Smooth muscle cell (in vitro differentiated cells): ENCODE measurements around the gene POU1F1. TPM values are rescaled to one million over a fixed set of nuclear protein-coding genes. Genes with fewer than 3 reads are reported as not detected.

Source experiments
- DNase-seq: peaks from one replicate; lab custom pipeline; 2025; ENCODE audit not compliant: unreplicated experiment; lab: John Stamatoyannopoulos, UW
- H2AFZ ChIP-seq: fragments of 200-600 bp; sonication (generic); 2 replicates; pipeline ENCODE4 v1.6.0; 2016; ENCODE audit warnings: antibody characterized with exemption, low read depth, mild to moderate bottlenecking
- H3F3A ChIP-seq: fragments of 200-600 bp; sonication (generic); 2 replicates; pipeline ENCODE4 v1.6.0; 2017; ENCODE audit warnings: antibody characterized with exemption, low read depth
- H3K27ac ChIP-seq: fragments of 200-600 bp; sonication (generic); 2 replicates; pipeline ENCODE4 v1.5.1; 2016; ENCODE audit warnings: low read depth, mild to moderate bottlenecking
- H3K27me3 ChIP-seq: fragments of 200-600 bp; sonication (generic); 2 replicates; pipeline ENCODE4 v1.6.1; 2016; ENCODE audit warnings: low read depth, mild to moderate bottlenecking
- H3K36me3 ChIP-seq: fragments of 200-600 bp; sonication (generic); 2 replicates; pipeline ENCODE4 v1.5.1; 2016; ENCODE audit warnings: low read depth
- H3K4me1 ChIP-seq: fragments of 200-600 bp; sonication (generic); 2 replicates; pipeline ENCODE4 v1.5.1; 2016; ENCODE audit warnings: low read depth
- H3K4me2 ChIP-seq: fragments of 200-600 bp; sonication (generic); 2 replicates; pipeline ENCODE4 v1.6.0; 2016; ENCODE audit warnings: mild to moderate bottlenecking
- H3K4me3 ChIP-seq: fragments of 200-600 bp; sonication (generic); 2 replicates; pipeline ENCODE4 v1.5.1; 2016; ENCODE audit warnings: mild to moderate bottlenecking
- H3K79me2 ChIP-seq: fragments of 200-600 bp; sonication (generic); 2 replicates; pipeline ENCODE4 v1.6.0; 2016; ENCODE audit warnings: low read depth, mild to moderate bottlenecking
- H3K9ac ChIP-seq: fragments of 200-600 bp; sonication (generic); 2 replicates; pipeline ENCODE4 v1.6.0; 2016; ENCODE audit warnings: low read depth
- H3K9me3 ChIP-seq: fragments of 200-600 bp; sonication (generic); replicated peaks from 2 replicates; pipeline ENCODE4 v1.5.1; 2016; ENCODE audit warnings: low read depth
- H4K20me1 ChIP-seq: fragments of 200-600 bp; sonication (generic); 2 replicates; pipeline ENCODE4 v1.6.0; 2016; ENCODE audit warnings: low read depth
- CTCF ChIP-seq: fragments of 200-600 bp; sonication (generic); IDR thresholded peaks from 2 replicates; pipeline ENCODE4 v1.5.1; 2017; ENCODE audit warnings: borderline replicate concordance, mild to moderate bottlenecking, antibody characterized with exemption; ENCODE audit not compliant: insufficient read depth, poor library complexity, severe bottlenecking
- whole genome bisulfite sequencing: methylation state at CpG from one replicate; pipeline ENCODE4 v1.1.7; 2016; ENCODE audit warnings: low lambda C conversion rate; 5-methylcytosine and 5-hydroxymethylcytosine counted together
- polyA plus RNA-seq: library from polyadenylated mRNA; unstranded; fragments of >200 nt; fragmentation: Nextera tagmentation; extraction: Ambion mirVana; gene quantifications from 2 replicates; pipeline ENCODE4 v1.2.1, GENCODE V29; 2016
- total RNA-seq: library from RNA; depleted of rRNA; stranded (reverse); fragments of >200 nt; gene quantifications from 2 replicates; pipeline ENCODE4 v1.2.3, GENCODE V29; 2014

POU1F1 gene
- total and polyA plus RNA-seq, 2 experiments from 2014 or later = not detected

GRCh38 chr3:87267953-87268645, 8.3 kb downstream of the POU1F1 start:
- Histone ChIP-seq H3K79me2 (no peaks in the 10 kb centered on the region), H3K27me3 (peaks cover 3% of the 10 kb centered on the region), H3F3A (no peaks in the 10 kb centered on the region), H3K4me3 (no peak overlapping the region), H3K27ac (no peak overlapping the region), H4K20me1 (no peaks in the 10 kb centered on the region), H3K9ac (no peak overlapping the region), H3K9me3 (no peaks in the 10 kb centered on the region), H3K4me1 (no peaks in the 10 kb centered on the region), H2AFZ (no peak overlapping the region), H3K4me2 (no peak overlapping the region), H3K36me3 (no peaks in the 10 kb centered on the region)
- DNase-seq = no peak
- no peak for TF ChIP-seq CTCF
- WGBS = 94% methylated on average over 8 of the region's 8 CpGs

- Histone ChIP-seq H3K9me3 (no peaks in the 10 kb centered on the region), H3K36me3 (no peaks in the 10 kb centered on the region), H3K79me2 (no peaks in the 10 kb centered on the region), H3K9ac (no peak overlapping the region), H2AFZ (no peak overlapping the region), H3K27me3 (peaks cover 3% of the 10 kb centered on the region), H4K20me1 (no peaks in the 10 kb centered on the region), H3K27ac (no peak overlapping the region), H3K4me1 (no peaks in the 10 kb centered on the region), H3F3A (no peaks in the 10 kb centered on the region), H3K4me3 (no peak overlapping the region), H3K4me2 (no peak overlapping the region)
- WGBS = 94% methylated on average over 2 of the region's 2 CpGs
- TF ChIP-seq CTCF = no peak
- no peak for DNase-seq
Measured at GRCh38 chr3:87261925-87262324, 14.5 kb downstream of the POU1F1 start.

GRCh38 chr3:87260270-87260669, 16.1 kb downstream of the POU1F1 start:
- no peak overlapping the region for H3K4me3 ChIP-seq
- no peaks in the 10 kb centered on the region for H4K20me1 ChIP-seq
- no peaks in the 10 kb centered on the region for H3K79me2 ChIP-seq
- H2AFZ ChIP-seq = no peak overlapping the region
- H3K27ac ChIP-seq = no peak overlapping the region
- peaks cover 3% of the 10 kb centered on the region for H3K27me3 ChIP-seq
- H3K4me2 ChIP-seq = no peak overlapping the region
- H3K4me1 ChIP-seq = no peaks in the 10 kb centered on the region
- 37% methylated on average over 4 of the region's 4 CpGs for WGBS
- no peaks in the 10 kb centered on the region for H3F3A ChIP-seq
- no peak for DNase-seq
- no peaks in the 10 kb centered on the region for H3K9me3 ChIP-seq
- no peaks in the 10 kb centered on the region for H3K36me3 ChIP-seq
- no peak overlapping the region for H3K9ac ChIP-seq
- TF ChIP-seq CTCF = peak; percentile 65

- DNase-seq = no peak
- Histone ChIP-seq H3F3A (no peaks in the 10 kb centered on the region), H3K27me3 (no peaks in the 10 kb centered on the region), H3K4me2 (no peak overlapping the region), H3K36me3 (peaks cover 26% of the 10 kb centered on the region), H3K9ac (no peak overlapping the region), H2AFZ (no peak overlapping the region), H3K4me1 (no peaks in the 10 kb centered on the region), H3K9me3 (no peaks in the 10 kb centered on the region), H4K20me1 (peaks cover 22% of the 10 kb centered on the region), H3K79me2 (peaks cover 4% of the 10 kb centered on the region), H3K27ac (no peak overlapping the region), H3K4me3 (no peak overlapping the region)
- no peak for TF ChIP-seq CTCF
- WGBS = 93% methylated on average over 1 of the region's 1 CpG
Measured at GRCh38 chr3:87250009-87250408, 26.4 kb downstream of the POU1F1 start.
